ENCODE measurements around the gene SHANK2.

Gene SHANK2

DNA sequence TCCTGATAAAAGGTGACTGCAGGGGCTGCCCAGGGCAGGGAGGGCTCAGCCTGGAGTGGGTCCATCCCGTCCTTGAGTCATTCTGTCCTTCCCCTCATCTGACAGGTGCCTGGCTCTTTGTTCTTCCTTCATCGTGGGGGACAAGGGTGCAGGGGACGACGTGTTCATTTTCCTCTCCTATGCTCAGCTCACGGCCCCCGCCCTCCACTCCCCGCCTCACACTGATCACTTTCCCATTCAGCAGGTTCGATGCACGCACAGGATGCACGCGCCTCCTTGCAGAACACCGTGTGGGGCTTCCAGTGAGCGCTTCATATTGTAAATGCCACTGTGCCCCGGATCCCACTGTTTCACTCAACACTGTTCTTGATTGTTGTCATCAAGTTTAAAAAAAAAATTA lies 32.7 kb upstream of the SHANK2 start:
- no peaks in the 10 kb centered on the region; the same call in 1 of the 2 replicates for H3K27me3 ChIP-seq (ENCODE audit: insufficient read depth, low read length)
- H4K20me1 ChIP-seq (ENCODE audit: insufficient read depth, low read length), result no peaks in the 10 kb centered on the region
- H3K4me3 ChIP-seq (ENCODE audit: low read depth, low read length, poor library complexity, severe bottlenecking), result no peak overlapping the region
- TF ChIP-seq EZH2 (IDR thresholded peaks at IDR 0.05; ENCODE audit: borderline replicate concordance, low read length), result no peak
- TF ChIP-seq, protein P1, sequence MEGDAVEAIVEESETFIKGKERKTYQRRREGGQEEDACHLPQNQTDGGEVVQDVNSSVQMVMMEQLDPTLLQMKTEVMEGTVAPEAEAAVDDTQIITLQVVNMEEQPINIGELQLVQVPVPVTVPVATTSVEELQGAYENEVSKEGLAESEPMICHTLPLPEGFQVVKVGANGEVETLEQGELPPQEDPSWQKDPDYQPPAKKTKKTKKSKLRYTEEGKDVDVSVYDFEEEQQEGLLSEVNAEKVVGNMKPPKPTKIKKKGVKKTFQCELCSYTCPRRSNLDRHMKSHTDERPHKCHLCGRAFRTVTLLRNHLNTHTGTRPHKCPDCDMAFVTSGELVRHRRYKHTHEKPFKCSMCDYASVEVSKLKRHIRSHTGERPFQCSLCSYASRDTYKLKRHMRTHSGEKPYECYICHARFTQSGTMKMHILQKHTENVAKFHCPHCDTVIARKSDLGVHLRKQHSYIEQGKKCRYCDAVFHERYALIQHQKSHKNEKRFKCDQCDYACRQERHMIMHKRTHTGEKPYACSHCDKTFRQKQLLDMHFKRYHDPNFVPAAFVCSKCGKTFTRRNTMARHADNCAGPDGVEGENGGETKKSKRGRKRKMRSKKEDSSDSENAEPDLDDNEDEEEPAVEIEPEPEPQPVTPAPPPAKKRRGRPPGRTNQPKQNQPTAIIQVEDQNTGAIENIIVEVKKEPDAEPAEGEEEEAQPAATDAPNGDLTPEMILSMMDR (IDR thresholded peaks at IDR 0.05; ENCODE audit: low read length), result no peak
- no peak overlapping the region for H3K9ac ChIP-seq (ENCODE audit: low read length)
- H3K9me2 ChIP-seq (ENCODE audit: low read depth, low read length), result no peaks in the 10 kb centered on the region
- no peaks in the 10 kb centered on the region for H3K36me3 ChIP-seq (ENCODE audit: insufficient read depth, low read length)
- no peaks in the 10 kb centered on the region for H3K79me2 ChIP-seq (ENCODE audit: insufficient read depth, low read length)
- no peak overlapping the region for H2AFZ ChIP-seq (ENCODE audit: low read length)
- H3K9me3 ChIP-seq (ENCODE audit: low read length), result no peaks in the 10 kb centered on the region
- H3K4me1 ChIP-seq (ENCODE audit: insufficient read depth, low read length, severe bottlenecking), result no peaks in the 10 kb centered on the region
- no peak overlapping the region for H3K4me2 ChIP-seq (ENCODE audit: low read length)
- no peak overlapping the region for H3K27ac ChIP-seq (ENCODE audit: low read depth, low read length, poor library complexity, severe bottlenecking)
- no peaks in the 10 kb centered on the region for H3F3A ChIP-seq (ENCODE audit: insufficient read depth, low read length)

- Histone ChIP-seq H3K4me2 (ENCODE audit: low read length) (no peak overlapping the region), H3K4me3 (ENCODE audit: low read depth, low read length, poor library complexity, severe bottlenecking) (no peak overlapping the region), H3K79me2 (ENCODE audit: insufficient read depth, low read length) (no peaks in the 10 kb centered on the region), H3K27me3 (ENCODE audit: insufficient read depth, low read length) (no peaks in the 10 kb centered on the region; the same call in 1 of the 2 replicates), H3F3A (ENCODE audit: insufficient read depth, low read length) (no peaks in the 10 kb centered on the region), H3K9me2 (ENCODE audit: low read depth, low read length) (no peaks in the 10 kb centered on the region), H4K20me1 (ENCODE audit: insufficient read depth, low read length) (no peaks in the 10 kb centered on the region), H3K36me3 (ENCODE audit: insufficient read depth, low read length) (no peaks in the 10 kb centered on the region), H3K9ac (ENCODE audit: low read length) (no peak overlapping the region), H3K27ac (ENCODE audit: low read depth, low read length, poor library complexity, severe bottlenecking) (no peak overlapping the region), H3K4me1 (ENCODE audit: insufficient read depth, low read length, severe bottlenecking) (no peaks in the 10 kb centered on the region), H3K9me3 (ENCODE audit: low read length) (no peaks in the 10 kb centered on the region), H2AFZ (ENCODE audit: low read length) (no peak overlapping the region)
- TF ChIP-seq, protein P1 (IDR thresholded peaks at IDR 0.05; ENCODE audit: low read length), result no peak
- no peak for TF ChIP-seq EZH2 (IDR thresholded peaks at IDR 0.05; ENCODE audit: borderline replicate concordance, low read length)
These were observed 32.2 kb upstream of the SHANK2 start for GRCh38 chr11:71284525-71285092.

DNA sequence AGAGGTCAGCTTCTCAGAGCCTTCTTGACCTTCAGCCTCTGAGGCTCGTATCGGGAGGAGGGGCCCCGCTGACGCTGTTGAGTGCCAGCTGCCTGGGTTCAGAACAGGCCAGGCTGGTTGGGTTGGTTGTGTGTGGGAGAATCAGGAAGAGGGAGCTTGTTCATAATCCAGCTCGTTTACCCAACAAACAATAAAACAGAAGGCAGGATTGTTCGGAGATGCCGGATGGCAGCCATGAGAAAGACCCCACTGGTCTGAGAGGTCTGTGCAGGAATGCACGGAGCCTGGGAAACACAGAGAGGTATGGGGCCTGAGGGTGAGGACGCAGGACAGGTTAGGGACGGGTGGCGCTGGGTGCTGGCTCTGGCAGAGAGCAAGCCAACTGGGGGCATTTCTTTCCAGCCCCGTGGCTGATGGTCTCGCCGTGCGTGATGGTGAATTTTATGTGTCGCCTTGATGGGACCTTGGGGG lies 31.6 kb upstream of the SHANK2 start:
- no peak overlapping the region for H3K4me2 ChIP-seq (ENCODE audit: low read length)
- no peaks in the 10 kb centered on the region for H4K20me1 ChIP-seq (ENCODE audit: insufficient read depth, low read length)
- no peak overlapping the region for H3K27ac ChIP-seq (ENCODE audit: low read depth, low read length, poor library complexity, severe bottlenecking)
- H3K9ac ChIP-seq (ENCODE audit: low read length), result no peak overlapping the region
- TF ChIP-seq, protein P1 (IDR thresholded peaks at IDR 0.05; ENCODE audit: low read length), result no peak
- no peak for TF ChIP-seq EZH2 (IDR thresholded peaks at IDR 0.05; ENCODE audit: borderline replicate concordance, low read length)
- H3K27me3 ChIP-seq (ENCODE audit: insufficient read depth, low read length), result no peaks in the 10 kb centered on the region; the same call in 1 of the 2 replicates
- H3K9me3 ChIP-seq (ENCODE audit: low read length), result no peaks in the 10 kb centered on the region
- H3K9me2 ChIP-seq (ENCODE audit: low read depth, low read length), result no peaks in the 10 kb centered on the region
- H2AFZ ChIP-seq (ENCODE audit: low read length), result no peak overlapping the region
- no peak overlapping the region for H3K4me3 ChIP-seq (ENCODE audit: low read depth, low read length, poor library complexity, severe bottlenecking)
- no peaks in the 10 kb centered on the region for H3K79me2 ChIP-seq (ENCODE audit: insufficient read depth, low read length)
- H3F3A ChIP-seq (ENCODE audit: insufficient read depth, low read length), result no peaks in the 10 kb centered on the region
- no peaks in the 10 kb centered on the region for H3K36me3 ChIP-seq (ENCODE audit: insufficient read depth, low read length)
- H3K4me1 ChIP-seq (ENCODE audit: insufficient read depth, low read length, severe bottlenecking), result no peaks in the 10 kb centered on the region

All from OCI-LY1 (cell line).